GM12872 (cell line): ENCODE measurements around the gene NEK11.
A peak's percentile ranks its signal among the peaks of the same experiment; 100 is the strongest.

Experiments
- CTCF ChIP-seq: IDR thresholded peaks from 3 replicates; pipeline ENCODE4 v1.5.1; 2011; ENCODE audit warnings: low read depth, mild to moderate bottlenecking, low read length, moderate library complexity; ENCODE audit not compliant: insufficient read depth

The NEK11 gene

GRCh38 chr3:131038326-131038725, 11.6 kb downstream of the NEK11 start:
- TF ChIP-seq CTCF, result no peak

- TF ChIP-seq CTCF, result peak; percentile 39; the same call in 2 of the 3 replicates
Observed at GRCh38 chr3:131047582-131047981, 20.9 kb downstream of the NEK11 start.

- TF ChIP-seq CTCF, result no peak
Observed at GRCh38 chr3:131048030-131048429, 21.4 kb downstream of the NEK11 start.

GRCh38 chr3:131050001-131050400, 23.3 kb downstream of the NEK11 start:
- no peak for TF ChIP-seq CTCF

GRCh38 chr3:131053043-131053859, 26.6 kb downstream of the NEK11 start:
- TF ChIP-seq CTCF, result no peak

- TF ChIP-seq CTCF, result no peak
Observed at GRCh38 chr3:131067983-131068382, 41.3 kb downstream of the NEK11 start.

- TF ChIP-seq CTCF, result no peak
Observed at GRCh38 chr3:131072099-131072559, 45.5 kb downstream of the NEK11 start.
